ENCODE results near the gene TCF4.

TCF4 gene

GRCh38 chr18:55244546-55244945 is 343.4 kb downstream of the TCF4 start:
- H3K4me3 Mint-ChIP-seq = no peak overlapping the region

DNA sequence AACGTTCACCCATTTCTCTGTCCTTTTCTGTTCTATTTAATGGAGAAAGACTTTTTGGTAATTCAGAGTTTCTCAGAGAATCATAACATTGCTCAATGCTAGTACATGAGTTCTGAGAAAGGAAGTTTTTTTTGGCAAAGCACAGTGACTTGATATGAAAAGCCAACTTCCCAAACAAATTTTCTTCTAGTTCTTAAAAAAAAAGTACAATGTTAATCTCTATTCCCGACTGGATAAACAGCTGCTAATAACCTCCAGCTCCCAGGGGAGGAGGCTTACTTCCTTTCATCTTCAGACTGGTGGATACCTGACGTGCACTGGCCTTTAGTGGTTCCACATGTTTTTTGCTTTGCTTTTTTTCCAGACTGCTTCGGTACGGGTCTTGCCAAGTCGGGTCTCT is 344.1 kb downstream of the TCF4 start:
- H3K36me3 Mint-ChIP-seq (ENCODE audit: low read depth) = no peaks in the 10 kb centered on the region
- H3K27me3 Mint-ChIP-seq (ENCODE audit: low read depth) = no peaks in the 10 kb centered on the region
- no peaks in the 10 kb centered on the region for H3K9me3 Mint-ChIP-seq
- H3K4me1 Mint-ChIP-seq (ENCODE audit: low read depth) = peaks cover 3% of the 10 kb centered on the region
- H3K27ac Mint-ChIP-seq = no peak overlapping the region
- no peak overlapping the region for H3K4me3 Mint-ChIP-seq

More at GRCh38 chr18:55244546-55244945, 343.4 kb downstream of the TCF4 start:
- Mint-ChIP-seq H3K27me3 (ENCODE audit: low read depth) (no peaks in the 10 kb centered on the region), H3K36me3 (ENCODE audit: low read depth) (no peaks in the 10 kb centered on the region), H3K9me3 (no peaks in the 10 kb centered on the region), H3K4me1 (ENCODE audit: low read depth) (peaks cover 8% of the 10 kb centered on the region), H3K27ac (no peak overlapping the region)

GRCh38 chr18:55243255-55243654 is 344.7 kb downstream of the TCF4 start:
- H3K4me1 Mint-ChIP-seq (ENCODE audit: low read depth) = peaks cover 3% of the 10 kb centered on the region
- no peaks in the 10 kb centered on the region for H3K36me3 Mint-ChIP-seq (ENCODE audit: low read depth)
- H3K4me3 Mint-ChIP-seq = no peak overlapping the region
- H3K27ac Mint-ChIP-seq = no peak overlapping the region
- no peaks in the 10 kb centered on the region for H3K9me3 Mint-ChIP-seq
- no peaks in the 10 kb centered on the region for H3K27me3 Mint-ChIP-seq (ENCODE audit: low read depth)

DNA sequence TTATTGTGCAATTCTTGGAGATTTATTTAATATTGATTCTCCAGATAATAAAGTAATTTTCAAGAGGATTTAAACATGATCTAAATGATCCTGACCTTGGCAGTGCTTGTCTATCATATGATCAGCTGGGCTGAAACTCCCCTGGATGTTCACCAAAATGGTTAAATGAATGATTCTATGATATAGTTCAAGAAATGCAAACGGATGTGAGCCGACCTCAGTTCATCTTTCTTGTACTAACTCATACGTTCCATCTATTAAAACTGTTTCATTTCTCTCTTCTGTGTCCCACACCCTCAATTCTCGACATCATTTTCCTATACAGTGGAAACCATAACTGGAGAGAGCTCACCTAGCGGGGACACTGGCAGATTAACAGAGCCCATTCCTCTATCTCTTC is 347.0 kb downstream of the TCF4 start:
- H3K27ac Mint-ChIP-seq = no peak overlapping the region
- no peaks in the 10 kb centered on the region for H3K9me3 Mint-ChIP-seq
- H3K36me3 Mint-ChIP-seq (ENCODE audit: low read depth) = no peaks in the 10 kb centered on the region
- no peak overlapping the region for H3K4me3 Mint-ChIP-seq
- peaks cover 2% of the 10 kb centered on the region for H3K4me1 Mint-ChIP-seq (ENCODE audit: low read depth)
- no peaks in the 10 kb centered on the region for H3K27me3 Mint-ChIP-seq (ENCODE audit: low read depth)

DNA sequence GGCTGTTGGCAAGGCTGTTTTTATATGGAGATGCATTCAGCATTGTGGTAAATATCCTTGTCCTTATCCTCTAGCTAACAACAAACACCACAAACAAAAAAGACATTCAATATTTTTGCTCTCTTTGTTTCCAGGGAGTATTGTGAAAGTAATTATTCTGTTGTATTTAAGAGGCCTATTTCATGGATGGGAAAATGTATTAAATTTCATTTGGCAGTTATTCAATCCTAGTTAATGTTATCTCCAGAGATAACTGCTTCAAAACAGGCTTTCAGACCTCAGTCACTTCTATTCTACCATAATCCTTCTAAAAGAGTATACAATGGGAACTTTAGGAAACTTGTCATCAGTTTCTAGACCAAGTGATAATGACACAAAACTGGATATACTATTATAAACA is 348.3 kb downstream of the TCF4 start:
- Mint-ChIP-seq H3K9me3 (no peaks in the 10 kb centered on the region), H3K4me1 (ENCODE audit: low read depth) (peaks cover 5% of the 10 kb centered on the region), H3K27ac (no peak overlapping the region), H3K4me3 (no peak overlapping the region), H3K27me3 (ENCODE audit: low read depth) (no peaks in the 10 kb centered on the region), H3K36me3 (ENCODE audit: low read depth) (no peaks in the 10 kb centered on the region)

DNA sequence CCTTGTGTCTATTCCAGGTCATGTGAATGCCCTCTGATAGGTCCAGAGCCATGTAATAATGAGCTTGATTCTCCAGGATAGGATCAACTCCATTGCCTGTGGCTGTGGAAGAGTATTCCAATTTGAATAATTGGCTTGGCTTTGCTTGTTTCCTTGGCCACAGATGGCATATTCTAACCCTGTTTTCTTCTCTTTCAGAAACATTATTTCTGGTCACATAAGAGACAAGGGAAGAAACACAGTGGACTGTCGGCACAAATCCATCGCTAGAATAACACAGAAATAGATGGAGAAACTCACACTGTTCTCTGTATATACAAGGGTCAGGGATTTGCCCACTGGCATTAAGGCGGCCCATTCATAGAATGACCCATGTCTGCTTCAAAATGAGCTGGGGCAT is 350.3 kb downstream of the TCF4 start:
- peaks cover 6% of the 10 kb centered on the region for H3K4me1 Mint-ChIP-seq (ENCODE audit: low read depth)

DNA sequence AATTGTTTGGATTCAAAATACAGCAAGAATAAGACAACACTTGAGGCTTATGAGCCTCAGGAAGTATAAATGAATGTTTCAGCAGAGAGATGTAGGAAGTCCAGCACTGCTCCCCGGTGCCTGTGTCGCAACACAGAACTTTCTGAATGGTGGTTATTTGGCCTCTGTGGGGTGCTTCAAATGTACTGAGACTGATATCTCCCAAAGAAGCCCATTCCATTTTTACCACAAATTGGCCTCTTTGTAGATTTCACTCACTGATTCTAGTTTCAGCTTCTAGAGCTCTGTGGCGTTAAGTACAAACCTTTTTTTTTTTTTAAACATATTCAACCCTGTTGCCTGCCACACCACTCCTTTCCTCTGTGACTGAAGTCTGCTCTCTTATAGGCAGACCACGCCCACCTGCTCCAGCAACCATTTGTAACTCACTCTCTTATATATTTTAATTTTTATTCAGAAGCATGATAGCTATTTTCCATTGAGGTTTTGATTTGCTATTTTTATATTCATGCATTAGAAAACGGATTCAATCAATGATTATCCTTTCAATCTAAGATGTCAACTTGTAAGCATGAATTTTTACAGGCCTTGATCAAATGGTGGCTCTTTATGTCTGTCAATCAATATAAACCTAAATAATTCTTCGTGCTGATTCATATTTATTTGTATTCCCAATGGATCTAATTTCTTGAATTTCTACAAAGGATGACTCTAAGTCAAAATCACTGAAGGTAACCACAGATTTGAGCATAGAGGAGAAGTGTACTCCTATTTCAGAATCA is 351.7 kb downstream of the TCF4 start:
- no peaks in the 10 kb centered on the region for H3K36me3 Mint-ChIP-seq (ENCODE audit: low read depth)
- H3K27ac Mint-ChIP-seq = no peak overlapping the region
- H3K4me1 Mint-ChIP-seq (ENCODE audit: low read depth) = peaks cover 6% of the 10 kb centered on the region
- no peaks in the 10 kb centered on the region for H3K27me3 Mint-ChIP-seq (ENCODE audit: low read depth)
- no peaks in the 10 kb centered on the region for H3K9me3 Mint-ChIP-seq
- no peak overlapping the region for H3K4me3 Mint-ChIP-seq

More for the DNA sequence above, 350.3 kb downstream of the TCF4 start:
- H3K36me3 Mint-ChIP-seq (ENCODE audit: low read depth) = no peaks in the 10 kb centered on the region
- no peak overlapping the region for H3K4me3 Mint-ChIP-seq
- H3K27me3 Mint-ChIP-seq (ENCODE audit: low read depth) = no peaks in the 10 kb centered on the region
- H3K27ac Mint-ChIP-seq = no peak overlapping the region
- H3K9me3 Mint-ChIP-seq = no peaks in the 10 kb centered on the region

DNA sequence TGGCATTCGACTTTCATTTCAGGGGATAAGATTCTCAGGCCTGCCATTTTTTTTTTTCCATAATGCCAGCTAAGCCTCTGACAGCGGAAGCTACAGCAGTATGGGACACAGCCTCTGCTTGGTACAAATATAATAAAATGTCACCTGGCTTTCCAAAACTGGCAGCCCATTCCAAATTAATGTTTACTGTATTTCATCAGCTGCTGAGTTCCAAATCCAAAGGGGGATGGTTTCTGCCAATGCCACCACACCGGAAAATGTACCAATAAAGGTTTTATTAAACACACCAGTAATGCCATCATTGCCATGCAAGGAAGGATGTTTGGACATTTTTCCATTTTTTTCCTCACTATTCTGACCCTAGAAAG is 352.9 kb downstream of the TCF4 start:
- H3K9me3 Mint-ChIP-seq = no peaks in the 10 kb centered on the region
- no peaks in the 10 kb centered on the region for H3K27me3 Mint-ChIP-seq (ENCODE audit: low read depth)
- no peak overlapping the region for H3K4me3 Mint-ChIP-seq
- no peaks in the 10 kb centered on the region for H3K36me3 Mint-ChIP-seq (ENCODE audit: low read depth)
- H3K27ac Mint-ChIP-seq = no peak overlapping the region
- H3K4me1 Mint-ChIP-seq (ENCODE audit: low read depth) = peaks cover 4% of the 10 kb centered on the region

- no peaks in the 10 kb centered on the region for H3K27me3 Mint-ChIP-seq (ENCODE audit: low read depth)
- H3K27ac Mint-ChIP-seq = no peak overlapping the region
- no peaks in the 10 kb centered on the region for H3K9me3 Mint-ChIP-seq
- no peaks in the 10 kb centered on the region for H3K36me3 Mint-ChIP-seq (ENCODE audit: low read depth)
- H3K4me3 Mint-ChIP-seq = no peak overlapping the region
- H3K4me1 Mint-ChIP-seq (ENCODE audit: low read depth) = peaks cover 4% of the 10 kb centered on the region
Measured at GRCh38 chr18:55234366-55235093, 353.5 kb downstream of the TCF4 start.

GRCh38 chr18:55233857-55234256 is 354.1 kb downstream of the TCF4 start:
- H3K27me3 Mint-ChIP-seq (ENCODE audit: low read depth) = no peaks in the 10 kb centered on the region
- no peak overlapping the region for H3K4me3 Mint-ChIP-seq
- no peaks in the 10 kb centered on the region for H3K36me3 Mint-ChIP-seq (ENCODE audit: low read depth)
- no peak overlapping the region for H3K27ac Mint-ChIP-seq
- no peaks in the 10 kb centered on the region for H3K9me3 Mint-ChIP-seq
- H3K4me1 Mint-ChIP-seq (ENCODE audit: low read depth) = peaks cover 4% of the 10 kb centered on the region

- Mint-ChIP-seq H3K4me3 (no peak overlapping the region), H3K27me3 (ENCODE audit: low read depth) (no peaks in the 10 kb centered on the region), H3K27ac (no peak overlapping the region), H3K4me1 (ENCODE audit: low read depth) (peaks cover 4% of the 10 kb centered on the region), H3K36me3 (ENCODE audit: low read depth) (no peaks in the 10 kb centered on the region), H3K9me3 (no peaks in the 10 kb centered on the region)
Measured at GRCh38 chr18:55232506-55232905, 355.5 kb downstream of the TCF4 start.

GRCh38 chr18:55229682-55230081 is 358.3 kb downstream of the TCF4 start:
- H3K4me1 Mint-ChIP-seq (ENCODE audit: low read depth) = peaks cover under 1% of the 10 kb centered on the region
- no peaks in the 10 kb centered on the region for H3K27me3 Mint-ChIP-seq (ENCODE audit: low read depth)
- no peaks in the 10 kb centered on the region for H3K36me3 Mint-ChIP-seq (ENCODE audit: low read depth)
- no peak overlapping the region for H3K27ac Mint-ChIP-seq
- no peak overlapping the region for H3K4me3 Mint-ChIP-seq
- no peaks in the 10 kb centered on the region for H3K9me3 Mint-ChIP-seq

GRCh38 chr18:55228707-55229106 is 359.3 kb downstream of the TCF4 start:
- Mint-ChIP-seq H3K4me1 (ENCODE audit: low read depth) (no peaks in the 10 kb centered on the region), H3K27me3 (ENCODE audit: low read depth) (no peaks in the 10 kb centered on the region), H3K4me3 (no peak overlapping the region), H3K9me3 (no peaks in the 10 kb centered on the region), H3K36me3 (ENCODE audit: low read depth) (no peaks in the 10 kb centered on the region), H3K27ac (no peak overlapping the region)

DNA sequence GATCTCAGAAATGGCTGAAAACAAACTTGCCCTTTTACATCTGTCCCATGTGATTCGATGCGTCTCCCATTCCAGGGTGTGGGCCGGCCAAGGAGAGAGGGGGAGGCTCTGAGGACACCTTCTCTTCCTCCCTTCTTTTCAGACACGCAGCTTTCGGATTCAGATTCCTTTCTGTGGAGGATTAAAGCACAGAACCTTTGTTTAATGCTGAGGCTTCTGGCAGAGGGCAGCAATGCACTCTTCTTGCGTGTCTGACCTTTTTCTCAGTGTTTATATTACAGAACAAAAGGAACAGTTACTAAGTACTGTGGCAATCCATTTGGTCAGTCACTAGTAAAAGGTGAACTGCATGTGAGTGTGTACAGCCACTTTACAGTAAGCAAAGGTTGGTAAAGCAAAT is 359.8 kb downstream of the TCF4 start:
- no peaks in the 10 kb centered on the region for H3K9me3 Mint-ChIP-seq
- H3K27me3 Mint-ChIP-seq (ENCODE audit: low read depth) = no peaks in the 10 kb centered on the region
- no peak overlapping the region for H3K27ac Mint-ChIP-seq

GRCh38 chr18:55227771-55228170 is 360.2 kb downstream of the TCF4 start:
- H3K27me3 Mint-ChIP-seq (ENCODE audit: low read depth) = no peaks in the 10 kb centered on the region
- no peaks in the 10 kb centered on the region for H3K36me3 Mint-ChIP-seq (ENCODE audit: low read depth)
- H3K4me3 Mint-ChIP-seq = no peak overlapping the region
- H3K9me3 Mint-ChIP-seq = no peaks in the 10 kb centered on the region
- no peak overlapping the region for H3K27ac Mint-ChIP-seq
- H3K4me1 Mint-ChIP-seq (ENCODE audit: low read depth) = no peaks in the 10 kb centered on the region

More for the DNA sequence above, 359.8 kb downstream of the TCF4 start:
- Mint-ChIP-seq H3K4me1 (ENCODE audit: low read depth) (no peaks in the 10 kb centered on the region), H3K36me3 (ENCODE audit: low read depth) (no peaks in the 10 kb centered on the region), H3K4me3 (no peak overlapping the region)

All from T-helper 1 cell treated with Interleukin-12 subunit alpha and Interleukin-12 subunit beta and Interleukin-4 antibody, amounts not matched to agents 30 μg/mL and 1 μg/mL, for 36 hours (primary cell).